DND-41 (cell line): ENCODE data around the gene RPS25.
"Not testable (repeated sequence)": the region's sequence is repeated elsewhere in the genome, so short reads cannot be mapped to it uniquely, and the experiment has no call there.

ENCODE experiments used
- ATAC-seq: fragments of 200-7000 bp; cut with Tn5 transposase; 3 replicates; pipeline ENCODE4 v1.9.1; 2021; ENCODE audit warnings: low read depth; ENCODE audit not compliant: insufficient read depth
- DNase-seq: peaks from one replicate; pipeline ENCODE4 v3.0.0-alpha.2; 2020
- H2AFZ ChIP-seq: 2 replicates; pipeline ENCODE4 v1.6.0; 2012; ENCODE audit warnings: low read depth, low read length
- H3K27ac ChIP-seq: 2 replicates; pipeline ENCODE4 v1.5.1; 2012; ENCODE audit warnings: low read length, inconsistent platforms
- H3K27me3 ChIP-seq: fragments of 200-600 bp; sonication (generic); 2 replicates; pipeline ENCODE4 v1.6.0; 2012; ENCODE audit warnings: low read length, mild to moderate bottlenecking, inconsistent platforms; ENCODE audit not compliant: insufficient read depth, poor library complexity
- H3K36me3 ChIP-seq: 2 replicates; pipeline ENCODE4 v1.5.1; 2012; ENCODE audit warnings: low read length, inconsistent platforms; ENCODE audit not compliant: insufficient read depth
- H3K4me1 ChIP-seq: 2 replicates; pipeline ENCODE4 v1.5.1; 2012; ENCODE audit warnings: mild to moderate bottlenecking, low read length; ENCODE audit not compliant: insufficient read depth
- H3K4me2 ChIP-seq: 2 replicates; pipeline ENCODE4 v1.6.0; 2012; ENCODE audit warnings: mild to moderate bottlenecking, moderate library complexity, low read length, inconsistent platforms; ENCODE audit not compliant: insufficient read depth
- H3K4me3 ChIP-seq, 2 experiments: fragments of 200-600 bp in 1 of 2; shearing (Covaris generic) in 1 of 2; 2 replicates each; pipeline ENCODE4 v1.5.1; 2012 to 2016; ENCODE audit warnings: inconsistent platforms in 2 of 2, low read length in 2 of 2, mild to moderate bottlenecking in 2 of 2, low read depth in 1 of 2, moderate library complexity in 1 of 2
- H3K79me2 ChIP-seq: 2 replicates; pipeline ENCODE4 v1.6.0; 2012; ENCODE audit warnings: low read length, inconsistent platforms; ENCODE audit not compliant: insufficient read depth
- H3K9ac ChIP-seq: 2 replicates; pipeline ENCODE4 v1.6.0; 2012; ENCODE audit warnings: low read depth, mild to moderate bottlenecking, inconsistent platforms, low read length, moderate library complexity
- H3K9me3 ChIP-seq: 2 replicates; pipeline ENCODE4 v1.5.1; 2012; ENCODE audit warnings: low read length, moderate library complexity, mild to moderate bottlenecking, inconsistent platforms; ENCODE audit not compliant: insufficient read depth, severe bottlenecking
- H4K20me1 ChIP-seq: 2 replicates; pipeline ENCODE4 v1.6.0; 2012; ENCODE audit warnings: low read length; ENCODE audit not compliant: insufficient read depth
- CTCF ChIP-seq: IDR thresholded peaks from 2 replicates; pipeline ENCODE4 v1.5.1; 2012; ENCODE audit warnings: borderline replicate concordance, low read length, moderate library complexity, mild to moderate bottlenecking; ENCODE audit not compliant: poor library complexity, severe bottlenecking; ENCODE audit errors: extremely low read depth
- EZH2 ChIP-seq: IDR thresholded peaks from 3 replicates; pipeline ENCODE4 v1.6.1; 2012; ENCODE audit warnings: borderline replicate concordance, low read depth, mild to moderate bottlenecking, moderate library complexity, low read length, inconsistent platforms; ENCODE audit not compliant: severe bottlenecking

The RPS25 gene

GRCh38 chr11:119034813-119035212, 16.7 kb upstream of the RPS25 start:
- ATAC-seq, result no peak
- H3K4me2 ChIP-seq, result no peak overlapping the region
- H3K9ac ChIP-seq, result no peak overlapping the region
- H3K27me3 ChIP-seq, result no peaks in the 10 kb centered on the region
- DNase-seq, result no peak
- no peaks in the 10 kb centered on the region for H4K20me1 ChIP-seq
- no peaks in the 10 kb centered on the region for H3K79me2 ChIP-seq
- no peak overlapping the region for H3K27ac ChIP-seq
- no peak overlapping the region for H2AFZ ChIP-seq
- no peaks in the 10 kb centered on the region for H3K36me3 ChIP-seq
- peaks cover 16% of the 10 kb centered on the region for H3K4me1 ChIP-seq
- H3K4me3 ChIP-seq, result no peak overlapping the region
- TF ChIP-seq EZH2 (no peak), CTCF (no peak)
- no peaks in the 10 kb centered on the region for H3K9me3 ChIP-seq

GRCh38 chr11:119033421-119033820, 15.3 kb upstream of the RPS25 start:
- ATAC-seq, H3K4me2 ChIP-seq, H3K4me3 ChIP-seq, H3K9me3 ChIP-seq, H3K36me3 ChIP-seq, H2AFZ ChIP-seq, DNase-seq, H3K27ac ChIP-seq, H3K79me2 ChIP-seq, H3K27me3 ChIP-seq, H3K9ac ChIP-seq, H4K20me1 ChIP-seq: not testable (repeated sequence)
- H3K4me1 ChIP-seq, result peaks cover 16% of the 10 kb centered on the region

- Histone ChIP-seq H3K36me3 (no peaks in the 10 kb centered on the region), H3K4me2 (no peak overlapping the region), H3K9me3 (no peaks in the 10 kb centered on the region), H3K27me3 (no peaks in the 10 kb centered on the region), H3K4me1 (peaks cover 16% of the 10 kb centered on the region), H4K20me1 (no peaks in the 10 kb centered on the region), H2AFZ (peak overlapping the region; percentile 19; the same call in 1 of the 2 replicates), H3K4me3 (no peak overlapping the region), H3K79me2 (no peaks in the 10 kb centered on the region), H3K27ac (no peak overlapping the region), H3K9ac (no peak overlapping the region)
- TF ChIP-seq CTCF (no peak), EZH2 (no peak)
- ATAC-seq (no peak), DNase-seq (no peak)
These were observed 13.8 kb upstream of the RPS25 start for GRCh38 chr11:119031912-119032280.

GRCh38 chr11:119030329-119031047, 12.3 kb upstream of the RPS25 start, which contains the start of gene SLC37A4:
Gene SLC37A4 (minus strand): TSS chr11:119030877.
- H3K4me3 ChIP-seq, result peak within 1 kb of the TSS in 1 of 2 experiments; percentile 53; a peak in 2 of 4 replicates
- H3K4me2 ChIP-seq, result peak within 1 kb of the TSS; percentile 68
- no peaks in the 10 kb centered on the region for H3K9me3 ChIP-seq
- H2AFZ ChIP-seq, result peak within 1 kb of the TSS; percentile 80
- peaks cover 16% of the 10 kb centered on the region for H3K4me1 ChIP-seq
- H3K27me3 ChIP-seq, result no peaks in the 10 kb centered on the region
- TF ChIP-seq EZH2 (no peak), CTCF (no peak)
- H3K27ac ChIP-seq, result no peak within 1 kb of the TSS
- H3K9ac ChIP-seq, result peak within 1 kb of the TSS; percentile 32
- no peaks in the 10 kb centered on the region for H3K79me2 ChIP-seq
- ATAC-seq (peak; percentile 81), DNase-seq (peak; percentile 74)
- H4K20me1 ChIP-seq, result no peaks in the 10 kb centered on the region
- H3K36me3 ChIP-seq, result no peaks in the 10 kb centered on the region
